Esophagus (tissue), 2 donors: ENCODE results near the gene HSPD1. TPM values are rescaled to one million over a fixed set of nuclear protein-coding genes. Genes with fewer than 3 reads are reported as not detected.

ENCODE experiments used
- H3K27ac ChIP-seq, 2 donors: one replicate each; pipeline ENCODE4 v1.5.1; 2013; ENCODE audit warnings: low read depth in 2 of 2, mild to moderate bottlenecking in 2 of 2, inconsistent platforms in 1 of 2, low read length in 1 of 2, moderate library complexity in 1 of 2
- H3K27me3 ChIP-seq, 2 donors: one replicate each; pipeline ENCODE4 v1.6.1; 2013; ENCODE audit warnings: low read length in 2 of 2, control low read depth in 1 of 2, mild to moderate bottlenecking in 1 of 2; ENCODE audit not compliant: insufficient read depth in 2 of 2, control insufficient read depth in 1 of 2
- H3K36me3 ChIP-seq, 2 donors: one replicate each; pipeline ENCODE4 v1.6.1; 2013; ENCODE audit warnings: low read length in 1 of 2; ENCODE audit not compliant: control insufficient read depth in 2 of 2, insufficient read depth in 2 of 2
- H3K4me1 ChIP-seq, 2 donors: one replicate each; pipeline ENCODE4 v1.6.1; 2013; ENCODE audit warnings: low read length in 1 of 2; ENCODE audit not compliant: control insufficient read depth in 2 of 2, insufficient read depth in 2 of 2
- H3K4me3 ChIP-seq, 2 donors: one replicate each; pipeline ENCODE4 v1.5.1; 2013; ENCODE audit warnings: low read length in 2 of 2, mild to moderate bottlenecking in 2 of 2, low read depth in 1 of 2, moderate library complexity in 1 of 2
- H3K9me3 ChIP-seq, 2 donors: one replicate each; pipeline ENCODE4 v1.6.1; 2013; ENCODE audit warnings: mild to moderate bottlenecking in 2 of 2, low read depth in 1 of 2, low read length in 1 of 2, moderate library complexity in 1 of 2; ENCODE audit not compliant: control insufficient read depth in 2 of 2, insufficient read depth in 1 of 2
- WGBS, 2 donors: extraction: QIAGEN DNeasy Blood & Tissue Kit; methylation state at CpG; one replicate each; pipeline ENCODE4 v1.1.7; 2013; 5-methylcytosine and 5-hydroxymethylcytosine counted together
- polyA plus RNA-seq, 2 donors: library from polyadenylated mRNA; stranded (reverse); fragments of 200-250 nt; gene quantifications; one replicate each; pipeline ENCODE4 v1.2.3, GENCODE V29; 2013
- donor health status: healthy with polysubstance abuse.
- donor health status: Bipolar disorder and iron deficiency.

HSPD1 gene
- polyA plus RNA-seq, 2 donors: 75.0 to 120 TPM

- no peaks in the 10 kb centered on the region for H3K36me3 ChIP-seq
- H3K27ac ChIP-seq: peak overlapping the region; percentile 94 to 97
- WGBS, 2 donors: 0% methylated on average over 16 of the region's 16 CpGs
- peak overlapping the region; percentile 96 to 100 for H3K4me3 ChIP-seq
- no peaks in the 10 kb centered on the region for H3K27me3 ChIP-seq
- no peaks in the 10 kb centered on the region for H3K9me3 ChIP-seq
- H3K4me1 ChIP-seq: no peaks in the 10 kb centered on the region
These were observed 15.7 kb upstream of the HSPD1 start for GRCh38 chr2:197515315-197515738.

- Histone ChIP-seq H3K27ac (peak overlapping the region in 1 of 2 donors; percentile 97), H3K9me3 (no peaks in the 10 kb centered on the region), H3K4me3 (peak overlapping the region in 1 of 2 donors; percentile 100), H3K36me3 (no peaks in the 10 kb centered on the region), H3K27me3 (no peaks in the 10 kb centered on the region), H3K4me1 (no peaks in the 10 kb centered on the region)
- WGBS, 2 donors: 64 to 68% methylated on average over 3 of the region's 3 CpGs
These were observed 15.1 kb upstream of the HSPD1 start for GRCh38 chr2:197514754-197515153.

GRCh38 chr2:197513915-197514314, 14.3 kb upstream of the HSPD1 start:
- Histone ChIP-seq H3K36me3 (no peaks in the 10 kb centered on the region), H3K27ac (no peak overlapping the region), H3K4me3 (no peak overlapping the region), H3K27me3 (no peaks in the 10 kb centered on the region), H3K9me3 (no peaks in the 10 kb centered on the region), H3K4me1 (no peaks in the 10 kb centered on the region)
- WGBS, 2 donors: 94 to 96% methylated on average over 5 of the region's 5 CpGs

GRCh38 chr2:197506658-197507057, 7.0 kb upstream of the HSPD1 start:
- 90 to 95% methylated on average over 5 of the region's 5 CpGs for WGBS, 2 donors
- Histone ChIP-seq H3K27ac (no peak overlapping the region), H3K4me3 (no peak overlapping the region), H3K27me3 (no peaks in the 10 kb centered on the region), H3K36me3 (peaks cover 4 to 6% of the 10 kb centered on the region in 2 donors), H3K9me3 (no peaks in the 10 kb centered on the region), H3K4me1 (no peaks in the 10 kb centered on the region)

- Histone ChIP-seq H3K27ac (no peak overlapping the region), H3K36me3 (peaks cover 4 to 6% of the 10 kb centered on the region in 2 donors), H3K27me3 (no peaks in the 10 kb centered on the region), H3K4me1 (no peaks in the 10 kb centered on the region), H3K4me3 (no peak overlapping the region), H3K9me3 (no peaks in the 10 kb centered on the region)
- 92 to 93% methylated on average over 6 of the region's 6 CpGs for WGBS, 2 donors
These were observed 4.9 kb upstream of the HSPD1 start for GRCh38 chr2:197504512-197504911.

- Histone ChIP-seq H3K9me3 (no peaks in the 10 kb centered on the region), H3K36me3 (peaks cover 4 to 6% of the 10 kb centered on the region in 2 donors), H3K4me3 (no peak overlapping the region), H3K27ac (no peak overlapping the region), H3K27me3 (no peaks in the 10 kb centered on the region), H3K4me1 (no peaks in the 10 kb centered on the region)
- WGBS, 2 donors: 93 to 99% methylated on average over 2 of the region's 2 CpGs
These were observed 4.4 kb upstream of the HSPD1 start for GRCh38 chr2:197504000-197504399.

- no peaks in the 10 kb centered on the region for H3K4me1 ChIP-seq
- H3K36me3 ChIP-seq: peaks cover 4 to 6% of the 10 kb centered on the region in 2 donors
- no peaks in the 10 kb centered on the region for H3K9me3 ChIP-seq
- H3K27me3 ChIP-seq: no peaks in the 10 kb centered on the region
- no peak overlapping the region for H3K27ac ChIP-seq
- H3K4me3 ChIP-seq: no peak overlapping the region
- WGBS, 2 donors: 55 to 67% methylated on average over 4 of the region's 4 CpGs
These were observed 3.0 kb upstream of the HSPD1 start for GRCh38 chr2:197502685-197503084.

GRCh38 chr2:197502201-197502600, 2.6 kb upstream of the HSPD1 start:
- WGBS, 2 donors: 33 to 42% methylated on average over 4 of the region's 4 CpGs
- Histone ChIP-seq H3K27ac (no peak overlapping the region), H3K4me3 (no peak overlapping the region)

GRCh38 chr2:197500503-197501131, 977 bp upstream of the HSPD1 start:
- H3K9me3 ChIP-seq: no peaks in the 10 kb centered on the region
- H3K4me3 ChIP-seq: peak overlapping the region; percentile 76 to 95
- 0% methylated on average over 27 to 30 of the region's 30 CpGs for WGBS, 2 donors
- no peaks in the 10 kb centered on the region for H3K27me3 ChIP-seq
- H3K27ac ChIP-seq: peak overlapping the region; percentile 94 to 98
- H3K36me3 ChIP-seq: peaks cover 4 to 9% of the 10 kb centered on the region in 2 donors
- no peaks in the 10 kb centered on the region for H3K4me1 ChIP-seq

More at GRCh38 chr2:197502201-197502600, 2.6 kb upstream of the HSPD1 start:
- Histone ChIP-seq H3K36me3 (peaks cover 4 to 6% of the 10 kb centered on the region in 2 donors), H3K27me3 (no peaks in the 10 kb centered on the region), H3K9me3 (no peaks in the 10 kb centered on the region), H3K4me1 (no peaks in the 10 kb centered on the region)

- H3K27me3 ChIP-seq: no peaks in the 10 kb centered on the region
- 0 to 1% methylated on average over 38 to 46 of the region's 46 CpGs for WGBS, 2 donors
- no peaks in the 10 kb centered on the region for H3K9me3 ChIP-seq
- peak overlapping the region; percentile 76 to 95 for H3K4me3 ChIP-seq
- peaks cover 2 to 5% of the 10 kb centered on the region in 2 donors for H3K36me3 ChIP-seq
- peak overlapping the region; percentile 94 to 98 for H3K27ac ChIP-seq
- H3K4me1 ChIP-seq: no peaks in the 10 kb centered on the region
These were observed 575 bp downstream of the HSPD1 start for GRCh38 chr2:197498937-197499593.
